T-cell (primary cell): ENCODE results near the gene BRD7. TPM values are rescaled to one million over a fixed set of nuclear protein-coding genes. Genes with fewer than 3 reads are reported as not detected.
"Not testable (repeated sequence)": the region's sequence is repeated elsewhere in the genome, so short reads cannot be mapped to it uniquely, and the experiment has no call there.

Source experiments
- ATAC-seq, 4 experiments: fragments of 200-7000 bp in 3 of 4; fragments of 150-1000 bp in 1 of 4; cut with Tn5 transposase; replicated peaks in 1 of 4; 1 replicate in 3 of 4; 2 replicates in 1 of 4; pipeline ENCODE4 v1.10.0; 2021; ENCODE audit warnings: moderate library complexity in 3 of 4, mild to moderate bottlenecking in 2 of 4, moderate number of reproducible peaks in 1 of 4
- CTCF ChIA-PET, 2 donors: fragments of 300-600 bp; sonication (Branson Sonifier 250); formaldehyde crosslinking; loops; one replicate each; lab custom pipeline; 2022; ENCODE audit warnings: antibody characterized with exemption in 2 of 2; lab: Charles Lee
- POLR2A ChIA-PET, 2 donors: fragments of 300-600 bp; sonication (Branson Sonifier 250); formaldehyde crosslinking; loops; one replicate each; lab custom pipeline; 2022; ENCODE audit warnings: antibody characterized with exemption in 2 of 2; lab: Charles Lee
- DNase-seq, 35 experiments: peaks; one replicate each; pipeline versions ENCODE4 v3.0.0 to v3.0.0-alpha.2; 2013 to 2023
- H3K27ac ChIP-seq: one replicate; pipeline ENCODE4 v1.5.1; 2013; ENCODE audit warnings: low read length
- H3K27me3 ChIP-seq, 2 experiments: replicated peaks in 1 of 2; 1 replicate in 1 of 2; 2 replicates in 1 of 2; pipeline versions ENCODE4 v1.6.1 to v1.7.0; 2013; ENCODE audit warnings: low read length in 1 of 2, mixed read lengths in 1 of 2; ENCODE audit not compliant: control insufficient read depth in 2 of 2, insufficient read depth in 2 of 2; ENCODE audit errors: extremely low read depth in 1 of 2
- H3K36me3 ChIP-seq, 2 donors: 1 replicate in 1 of 2; 2 replicates in 1 of 2; pipeline versions ENCODE4 v1.6.1 to v1.7.0; 2013; ENCODE audit warnings: low read length in 1 of 2; ENCODE audit not compliant: control insufficient read depth in 2 of 2, insufficient read depth in 1 of 2; ENCODE audit errors: extremely low read depth in 1 of 2
- H3K4me1 ChIP-seq, 2 experiments: 1 replicate in 1 of 2; 2 replicates in 1 of 2; pipeline versions ENCODE4 v1.6.1 to v1.7.0; 2013; ENCODE audit warnings: low read length in 2 of 2, mixed read lengths in 1 of 2; ENCODE audit not compliant: insufficient read depth in 2 of 2, control insufficient read depth in 1 of 2; ENCODE audit errors: extremely low read depth in 1 of 2
- H3K4me3 ChIP-seq, 2 donors: 1 replicate in 1 of 2; 2 replicates in 1 of 2; pipeline versions ENCODE4 v1.5.1 to v1.7.0; 2013; ENCODE audit warnings: mild to moderate bottlenecking in 2 of 2, low read length in 1 of 2, moderate library complexity in 1 of 2; ENCODE audit not compliant: control insufficient read depth in 1 of 2; ENCODE audit errors: extremely low read depth in 1 of 2
- H3K9me3 ChIP-seq: 2 replicates; pipeline ENCODE4 v1.7.0; 2013
- H3K27ac Mint-ChIP-seq, 2 donors: one replicate each; pipeline ENCODE4 v1.8.0; 2020 to 2021; ENCODE audit warnings: mild to moderate bottlenecking in 2 of 2, mixed read lengths in 2 of 2
- H3K27me3 Mint-ChIP-seq, 2 donors: one replicate each; pipeline ENCODE4 v1.8.0; 2021 to 2022; ENCODE audit warnings: mixed read lengths in 2 of 2
- H3K36me3 Mint-ChIP-seq: one replicate; pipeline ENCODE4 v1.8.0; 2021; ENCODE audit warnings: mixed read lengths
- H3K4me1 Mint-ChIP-seq, 3 donors: one replicate each; pipeline ENCODE4 v1.8.0; 2020 to 2022; ENCODE audit warnings: mixed read lengths in 3 of 3, mild to moderate bottlenecking in 1 of 3
- H3K4me3 Mint-ChIP-seq, 3 donors: one replicate each; pipeline ENCODE4 v1.8.0; 2020 to 2022; ENCODE audit warnings: mild to moderate bottlenecking in 3 of 3, mixed read lengths in 3 of 3, moderate library complexity in 3 of 3
- H3K9me3 Mint-ChIP-seq, 3 donors: one replicate each; pipeline ENCODE4 v1.8.0; 2020 to 2022; ENCODE audit warnings: mixed read lengths in 3 of 3
- WGBS: methylation state at CpG from one replicate; pipeline ENCODE4 v1.1.5; 2013; ENCODE audit warnings: missing lambda C conversion rate; ENCODE audit not compliant: insufficient coverage; 5-methylcytosine and 5-hydroxymethylcytosine counted together
- total RNA-seq, 35 experiments: library from RNA in 6 of 35; stranded (reverse) in 6 of 35; fragments of 120-200 nt in 1 of 35; gene quantifications; one replicate each; pipeline versions ENCODE4 v1.2.1 to v1.2.4 and lab custom pipeline; 2013 to 2026

Gene BRD7
- total RNA-seq, 5 donors from 2014 or later (not counting 1 experiment from before 2014, with no cell fraction given), result 62.9 to 115 (median 75.4) TPM

- no peaks in the 10 kb centered on the region for H3K27me3 ChIP-seq
- H3K4me3 ChIP-seq, result no peak overlapping the region
- CTCF ChIA-PET, result interaction anchor here (0.5 to 7.9 kb wide), 50 partner anchors 9 to 452 kb away, joined by 3 to 250 read pairs (median 4); partner anchors contain the start of genes CNEP1R1 (in 2 of the 2) and BRD7 (in 1 of the 2)
- peaks cover 29% of the 10 kb centered on the region for H3K36me3 Mint-ChIP-seq
- peak overlapping the region; percentile 0 to 64 for H3K27ac Mint-ChIP-seq
- peaks cover 24 to 54% (median 25%) of the 10 kb centered on the region in 3 donors for H3K4me1 Mint-ChIP-seq
- H3K27ac ChIP-seq, result no peak overlapping the region
- H3K4me3 Mint-ChIP-seq, result no peak overlapping the region
- POLR2A ChIA-PET, result interaction anchor here (0.5 to 2.7 kb wide), 8 partner anchors 12 to 396 kb away, joined by 3 to 18 read pairs (median 4); no protein-coding TSS in a partner anchor
- ATAC-seq, result no peak
- no peaks in the 10 kb centered on the region for H3K9me3 Mint-ChIP-seq
- WGBS, result no CpG with 5 or more reads among the region's 11 CpGs
- no peaks in the 10 kb centered on the region for H3K9me3 ChIP-seq
- H3K4me1 ChIP-seq, result no peaks in the 10 kb centered on the region
- peak in 2 of 35 experiments; percentile 34 to 51 for DNase-seq
- peaks cover 0 to 37% of the 10 kb centered on the region in 2 donors for H3K36me3 ChIP-seq
- no peaks in the 10 kb centered on the region for H3K27me3 Mint-ChIP-seq
Observed at GRCh38 chr16:50354629-50355456, 13.9 kb downstream of the BRD7 start.

GRCh38 chr16:50354082-50354481 is 14.7 kb downstream of the BRD7 start:
- no peak overlapping the region for H3K27ac Mint-ChIP-seq
- peaks cover 30% of the 10 kb centered on the region for H3K36me3 Mint-ChIP-seq
- peaks cover 18 to 46% (median 20%) of the 10 kb centered on the region in 3 donors for H3K4me1 Mint-ChIP-seq

GRCh38 chr16:50351952-50352351 is 16.8 kb downstream of the BRD7 start:
- H3K36me3 Mint-ChIP-seq, result peaks cover 45% of the 10 kb centered on the region
- Histone ChIP-seq H3K27ac (peak overlapping the region; percentile 2), H3K9me3 (no peaks in the 10 kb centered on the region), H3K4me3 (no peak overlapping the region), H3K4me1 (no peaks in the 10 kb centered on the region), H3K27me3 (no peaks in the 10 kb centered on the region), H3K36me3 (peaks cover 0 to 44% of the 10 kb centered on the region in 2 donors)
- H3K9me3 Mint-ChIP-seq, result no peaks in the 10 kb centered on the region
- H3K27me3 Mint-ChIP-seq, result no peaks in the 10 kb centered on the region
- no peak overlapping the region for H3K4me3 Mint-ChIP-seq
- no CpG with 5 or more reads among the region's 2 CpGs for WGBS
- ChIA-PET POLR2A (interaction anchor here in 1 of 2 donors (0.5 to 0.6 kb wide), 2 partner anchors 10 to 11 kb away, joined by 5 read pairs; no protein-coding TSS in a partner anchor), CTCF (interaction anchor here (0.6 to 7.9 kb wide), 8 partner anchors 11 to 131 kb away, joined by 3 to 250 read pairs (median 3); no protein-coding TSS in a partner anchor)
- DNase-seq (no peak), ATAC-seq (no peak)
- H3K4me1 Mint-ChIP-seq, result peaks cover 12 to 43% (median 25%) of the 10 kb centered on the region in 3 donors
- peak overlapping the region in 1 of 2 donors; percentile 24 for H3K27ac Mint-ChIP-seq

More at GRCh38 chr16:50354082-50354481, 14.7 kb downstream of the BRD7 start:
- no peak for DNase-seq
- Histone ChIP-seq H3K36me3 (peaks cover 0 to 44% of the 10 kb centered on the region in 2 donors), H3K4me1 (no peaks in the 10 kb centered on the region), H3K27ac (no peak overlapping the region), H3K9me3 (no peaks in the 10 kb centered on the region), H3K27me3 (no peaks in the 10 kb centered on the region), H3K4me3 (no peak overlapping the region)
- no peaks in the 10 kb centered on the region for H3K27me3 Mint-ChIP-seq
- ATAC-seq, result no peak
- POLR2A ChIA-PET, result interaction anchor here (1.0 to 2.7 kb wide), 4 partner anchors 15 to 75 kb away, joined by 3 to 18 read pairs (median 8); no protein-coding TSS in a partner anchor
- no peak overlapping the region for H3K4me3 Mint-ChIP-seq
- no CpG with 5 or more reads among the region's 1 CpG for WGBS
- H3K9me3 Mint-ChIP-seq, result no peaks in the 10 kb centered on the region
- CTCF ChIA-PET, result interaction anchor here (0.7 to 7.9 kb wide), 35 partner anchors 10 to 452 kb away, joined by 3 to 250 read pairs (median 4); partner anchors contain the start of genes CNEP1R1 (in 2 of the 2) and BRD7 (in 1 of the 2)

GRCh38 chr16:50351116-50351515 is 17.7 kb downstream of the BRD7 start:
- H3K9me3 ChIP-seq, result no peaks in the 10 kb centered on the region
- no peaks in the 10 kb centered on the region for H3K27me3 ChIP-seq
- WGBS, result 96% methylated on average over 3 of the region's 5 CpGs
- peaks cover 15 to 46% (median 27%) of the 10 kb centered on the region in 3 donors for H3K4me1 Mint-ChIP-seq
- no peak overlapping the region for H3K4me3 Mint-ChIP-seq
- no peak overlapping the region for H3K4me3 ChIP-seq
- ATAC-seq (no peak), DNase-seq (no peak)
- H3K36me3 Mint-ChIP-seq, result peaks cover 51% of the 10 kb centered on the region
- H3K9me3 Mint-ChIP-seq, result no peaks in the 10 kb centered on the region
- ChIA-PET POLR2A (interaction anchor here in 1 of 2 donors (0.6 kb wide), 1 partner anchor 9 kb away, joined by 5 read pairs; no protein-coding TSS in a partner anchor), CTCF (interaction anchor here (1.0 to 7.9 kb wide), 3 partner anchors 10 to 24 kb away, joined by 3 to 250 read pairs (median 3); no protein-coding TSS in a partner anchor)
- H3K27ac ChIP-seq, result no peak overlapping the region
- peaks cover 0 to 44% of the 10 kb centered on the region in 2 donors for H3K36me3 ChIP-seq
- no peaks in the 10 kb centered on the region for H3K4me1 ChIP-seq
- no peaks in the 10 kb centered on the region for H3K27me3 Mint-ChIP-seq
- H3K27ac Mint-ChIP-seq, result peak overlapping the region in 1 of 2 donors; percentile 66

GRCh38 chr16:50345210-50345609 is 23.6 kb downstream of the BRD7 start:
- no CpG with 5 or more reads among the region's 2 CpGs for WGBS
- H3K27me3 Mint-ChIP-seq, H3K27ac ChIP-seq, H3K27me3 ChIP-seq, H3K4me3 Mint-ChIP-seq, ATAC-seq, H3K9me3 ChIP-seq, H3K4me3 ChIP-seq, DNase-seq, H3K4me1 ChIP-seq, H3K9me3 Mint-ChIP-seq, POLR2A ChIA-PET: not testable (repeated sequence)
- peaks cover 21 to 42% (median 22%) of the 10 kb centered on the region in 3 donors for H3K4me1 Mint-ChIP-seq
- H3K36me3 Mint-ChIP-seq, result peaks cover 63% of the 10 kb centered on the region
- CTCF ChIA-PET, result interaction anchor here in 1 of 2 donors (0.7 kb wide), 1 partner anchor 24 kb away, joined by 3 read pairs; no protein-coding TSS in a partner anchor
- peak overlapping the region in 1 of 2 donors; percentile 22 for H3K27ac Mint-ChIP-seq
- H3K36me3 ChIP-seq, result peaks cover 0 to 38% of the 10 kb centered on the region in 2 donors

- POLR2A ChIA-PET, H3K27me3 ChIP-seq, H3K4me1 ChIP-seq, DNase-seq, H3K9me3 ChIP-seq, H3K27ac ChIP-seq, H3K9me3 Mint-ChIP-seq, ATAC-seq, H3K4me3 Mint-ChIP-seq, H3K27me3 Mint-ChIP-seq, H3K4me3 ChIP-seq: not testable (repeated sequence)
- H3K27ac Mint-ChIP-seq, result peak overlapping the region in 1 of 2 donors; percentile 35
- 91% methylated on average over 7 of the region's 8 CpGs for WGBS
- H3K36me3 Mint-ChIP-seq, result peaks cover 53% of the 10 kb centered on the region
- peaks cover 0 to 35% of the 10 kb centered on the region in 2 donors for H3K36me3 ChIP-seq
- peaks cover 26 to 50% (median 28%) of the 10 kb centered on the region in 3 donors for H3K4me1 Mint-ChIP-seq
- CTCF ChIA-PET, result interaction anchor here in 1 of 2 donors (0.7 to 0.9 kb wide), 2 partner anchors 11 to 35 kb away, joined by 3 read pairs; no protein-coding TSS in a partner anchor
Observed at GRCh38 chr16:50343566-50343965, 25.2 kb downstream of the BRD7 start.
